Measurements from ENCODE around the gene CUL1.

DNA sequence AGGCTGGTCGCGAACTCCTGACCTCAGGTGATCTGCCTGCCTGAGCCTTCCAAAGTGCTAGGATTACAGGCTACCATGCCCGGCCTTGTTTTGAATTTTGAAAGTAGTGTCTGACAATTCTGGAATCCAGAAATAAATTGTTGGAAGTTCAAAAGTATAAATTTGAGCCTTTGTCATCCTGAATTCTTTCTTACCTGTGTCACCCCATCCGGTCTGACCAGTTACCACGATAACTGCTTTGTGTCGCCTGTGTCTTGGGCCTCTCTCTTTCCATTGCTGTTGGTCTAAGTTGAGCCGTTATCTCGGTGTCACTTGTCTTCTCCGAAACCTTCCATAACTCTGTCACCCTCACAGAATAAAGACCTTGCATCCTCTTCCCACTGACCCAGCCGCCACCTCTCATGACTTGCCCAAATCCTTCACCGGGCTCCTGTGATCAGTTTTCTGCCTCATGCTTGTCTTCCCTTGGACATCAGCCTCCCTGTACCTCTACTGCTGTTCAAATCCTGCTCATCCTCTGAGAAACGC is 18.6 kb downstream of the CUL1 start:
- TF ChIP-seq, protein P1, sequence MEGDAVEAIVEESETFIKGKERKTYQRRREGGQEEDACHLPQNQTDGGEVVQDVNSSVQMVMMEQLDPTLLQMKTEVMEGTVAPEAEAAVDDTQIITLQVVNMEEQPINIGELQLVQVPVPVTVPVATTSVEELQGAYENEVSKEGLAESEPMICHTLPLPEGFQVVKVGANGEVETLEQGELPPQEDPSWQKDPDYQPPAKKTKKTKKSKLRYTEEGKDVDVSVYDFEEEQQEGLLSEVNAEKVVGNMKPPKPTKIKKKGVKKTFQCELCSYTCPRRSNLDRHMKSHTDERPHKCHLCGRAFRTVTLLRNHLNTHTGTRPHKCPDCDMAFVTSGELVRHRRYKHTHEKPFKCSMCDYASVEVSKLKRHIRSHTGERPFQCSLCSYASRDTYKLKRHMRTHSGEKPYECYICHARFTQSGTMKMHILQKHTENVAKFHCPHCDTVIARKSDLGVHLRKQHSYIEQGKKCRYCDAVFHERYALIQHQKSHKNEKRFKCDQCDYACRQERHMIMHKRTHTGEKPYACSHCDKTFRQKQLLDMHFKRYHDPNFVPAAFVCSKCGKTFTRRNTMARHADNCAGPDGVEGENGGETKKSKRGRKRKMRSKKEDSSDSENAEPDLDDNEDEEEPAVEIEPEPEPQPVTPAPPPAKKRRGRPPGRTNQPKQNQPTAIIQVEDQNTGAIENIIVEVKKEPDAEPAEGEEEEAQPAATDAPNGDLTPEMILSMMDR (IDR thresholded peaks at IDR 0.05), result no peak
- TF ChIP-seq POLR2A (IDR thresholded peaks at IDR 0.05), result no peak
